CD4-positive, alpha-beta T cell treated with Interferon alpha-2 for 1 hour (primary cell): ENCODE data around the gene BPIFB6.

Experiments used
- DNase-seq, 2 donors: peaks; one replicate each; pipeline ENCODE4 v3.0.0-alpha.2; 2020 to 2022

The BPIFB6 gene

GRCh38 chr20:33031531-33031930, at the start of gene BPIFB6:
Gene BPIFB6, plus strand, starts transcription at chr20:33031648. Its CDS starts 0 bp downstream, at chr20:33031648.
- no peak for DNase-seq

- DNase-seq: no peak
Measured at GRCh38 chr20:32982617-32983458, 48.6 kb upstream of the BPIFB6 start.

- no peak for DNase-seq
Measured at GRCh38 chr20:32983459-32984112, 47.9 kb upstream of the BPIFB6 start.

- DNase-seq: no peak
Measured at GRCh38 chr20:32984196-32984595, 47.3 kb upstream of the BPIFB6 start.

GRCh38 chr20:32984631-32985354, 46.7 kb upstream of the BPIFB6 start:
- no peak for DNase-seq

GRCh38 chr20:32985596-32985995, 45.9 kb upstream of the BPIFB6 start:
- DNase-seq: no peak

GRCh38 chr20:32986331-32986966, 45.0 kb upstream of the BPIFB6 start:
- no peak for DNase-seq

- DNase-seq: no peak
Measured at GRCh38 chr20:32987044-32987825, 44.2 kb upstream of the BPIFB6 start.

- DNase-seq: no peak
Measured at GRCh38 chr20:32988008-32988407, 43.4 kb upstream of the BPIFB6 start.

- no peak for DNase-seq
Measured at GRCh38 chr20:32989507-32990283, 41.8 kb upstream of the BPIFB6 start.

GRCh38 chr20:32990426-32990825, 41.0 kb upstream of the BPIFB6 start:
- DNase-seq: no peak

- DNase-seq: no peak
Measured at GRCh38 chr20:32991383-32991782, 40.1 kb upstream of the BPIFB6 start.

- no peak for DNase-seq
Measured at GRCh38 chr20:32991792-32992641, 39.4 kb upstream of the BPIFB6 start.

- no peak for DNase-seq
Measured at GRCh38 chr20:32993496-32994050, 37.9 kb upstream of the BPIFB6 start.

- DNase-seq: no peak
Measured at GRCh38 chr20:32995802-32996201, 35.6 kb upstream of the BPIFB6 start.

GRCh38 chr20:32997431-32997830, 34.0 kb upstream of the BPIFB6 start:
- DNase-seq: no peak

GRCh38 chr20:32999603-33000250, 31.7 kb upstream of the BPIFB6 start:
- DNase-seq: no peak

- DNase-seq: no peak
Measured at GRCh38 chr20:33000802-33001466, 30.5 kb upstream of the BPIFB6 start.
